B cell (primary cell): Measurements from ENCODE around the gene ANK3. TPM values are rescaled to one million over a fixed set of nuclear protein-coding genes. Genes with fewer than 3 reads are reported as not detected.

Source experiments
- ATAC-seq: fragments of 200-7000 bp; cut with Tn5 transposase; one replicate; pipeline ENCODE4 v1.10.0; 2021; ENCODE audit warnings: low read depth, mild to moderate bottlenecking, moderate number of reproducible peaks, moderate library complexity
- CTCF ChIA-PET: fragments of 350-600 bp; sonication (Branson Sonifier 250); formaldehyde crosslinking; loops from one replicate; lab custom pipeline; 2021; ENCODE audit warnings: antibody characterized with exemption, inconsistent platforms; lab: Charles Lee
- POLR2A ChIA-PET: fragments of 350-600 bp; sonication (Branson Sonifier 250); formaldehyde crosslinking; loops from one replicate; lab custom pipeline; 2021; ENCODE audit warnings: antibody characterized with exemption; lab: Charles Lee
- DNase-seq: peaks from one replicate; pipeline ENCODE4 v3.0.0; 2013
- H2AFZ ChIP-seq: 2 replicates; pipeline ENCODE4 v1.6.1; 2012; ENCODE audit warnings: mild to moderate bottlenecking, low read depth, low read length; ENCODE audit not compliant: insufficient read depth, poor library complexity, severe bottlenecking
- H3K27ac ChIP-seq, 2 donors: 1 replicate in 1 of 2; 2 replicates in 1 of 2; pipeline ENCODE4 v1.5.1; 2012 to 2013; ENCODE audit warnings: low read length in 2 of 2, mild to moderate bottlenecking in 2 of 2, moderate library complexity in 1 of 2
- H3K27me3 ChIP-seq, 4 experiments: fragments of 200-600 bp in 1 of 4; sonication (generic) in 1 of 4; replicated peaks in 1 of 4; 1 replicate in 2 of 4; 2 replicates in 2 of 4; pipeline versions ENCODE4 v1.6.1 to v1.7.0; 2013 to 2016; ENCODE audit warnings: low read length in 3 of 4, mild to moderate bottlenecking in 2 of 4, mixed read lengths in 1 of 4, moderate library complexity in 1 of 4; ENCODE audit not compliant: insufficient read depth in 4 of 4, control insufficient read depth in 3 of 4; ENCODE audit errors: control extremely low read depth in 1 of 4
- H3K36me3 ChIP-seq, 2 experiments: replicated peaks in 1 of 2; 1 replicate in 1 of 2; 2 replicates in 1 of 2; pipeline versions ENCODE4 v1.6.1 to v1.7.1; 2013; ENCODE audit warnings: low read length in 1 of 2; ENCODE audit not compliant: insufficient read depth in 2 of 2, control insufficient read depth in 1 of 2; ENCODE audit errors: control extremely low read depth in 1 of 2, extremely low read depth in 1 of 2
- H3K4me1 ChIP-seq, 2 donors: fragments of 200-600 bp in 1 of 2; sonication (generic) in 1 of 2; 1 replicate in 1 of 2; 2 replicates in 1 of 2; pipeline versions ENCODE4 v1.5.1 to v1.6.1; 2013 to 2017; ENCODE audit warnings: low read length in 2 of 2; ENCODE audit not compliant: control insufficient read depth in 2 of 2, insufficient read depth in 2 of 2
- H3K4me2 ChIP-seq: replicated peaks from 2 replicates; pipeline ENCODE3; 2012; ENCODE audit warnings: mild to moderate bottlenecking, low read depth, low read length; ENCODE audit not compliant: poor library complexity, severe bottlenecking
- H3K4me3 ChIP-seq, 5 experiments: fragments of 200-600 bp in 1 of 5; sonication (generic) in 1 of 5; 1 replicate in 3 of 5; 2 replicates in 2 of 5; pipeline versions ENCODE4 v1.5.1 to v1.7.0; 2011 to 2016; ENCODE audit warnings: low read length in 4 of 5, mild to moderate bottlenecking in 4 of 5, low read depth in 2 of 5, control low read depth in 1 of 5, moderate library complexity in 1 of 5; ENCODE audit not compliant: insufficient read depth in 1 of 5; ENCODE audit errors: control extremely low read depth in 1 of 5, extremely low read depth in 1 of 5
- H3K79me2 ChIP-seq: fragments of 200-600 bp; sonication (generic); one replicate; pipeline ENCODE4 v1.6.0; 2016; ENCODE audit warnings: low read length; ENCODE audit not compliant: control insufficient read depth, insufficient read depth
- H3K9ac ChIP-seq: fragments of 200-600 bp; sonication (generic); 2 replicates; pipeline ENCODE4 v1.6.1; 2017; ENCODE audit warnings: mild to moderate bottlenecking, low read length, moderate library complexity
- H3K9me3 ChIP-seq, 3 donors: one replicate each; pipeline versions ENCODE4 v1.6.1 to v1.7.1; 2013; ENCODE audit warnings: low read length in 2 of 3; ENCODE audit not compliant: control insufficient read depth in 2 of 3, insufficient read depth in 1 of 3; ENCODE audit errors: control extremely low read depth in 1 of 3
- H4K20me1 ChIP-seq: 2 replicates; pipeline ENCODE4 v1.6.0; 2012; ENCODE audit warnings: mild to moderate bottlenecking, low read length; ENCODE audit not compliant: insufficient read depth, control insufficient read depth, poor library complexity, severe bottlenecking
- H3K27ac Mint-ChIP-seq: one replicate; pipeline ENCODE4 v1.8.0; 2021; ENCODE audit warnings: mixed read lengths
- H3K27me3 Mint-ChIP-seq: one replicate; pipeline ENCODE4 v1.8.0; 2021; ENCODE audit warnings: mixed read lengths
- H3K4me1 Mint-ChIP-seq: one replicate; pipeline ENCODE4 v1.8.0; 2021; ENCODE audit warnings: mixed read lengths
- H3K4me3 Mint-ChIP-seq: one replicate; pipeline ENCODE4 v1.8.0; 2021; ENCODE audit warnings: mixed read lengths
- H3K9me3 Mint-ChIP-seq: one replicate; pipeline ENCODE4 v1.8.0; 2022; ENCODE audit warnings: mixed read lengths; ENCODE audit not compliant: insufficient read depth
- CTCF ChIP-seq: fragments of 200-600 bp; IDR thresholded peaks from one replicate; pipeline ENCODE4 v1.8.0; 2022; ENCODE audit warnings: antibody characterized with exemption, mild to moderate bottlenecking
- EZH2 ChIP-seq: IDR thresholded peaks from 2 replicates; pipeline ENCODE4 v1.6.1; 2012; ENCODE audit warnings: borderline replicate concordance, low read depth, mild to moderate bottlenecking, moderate library complexity, low read length; ENCODE audit not compliant: insufficient read depth, poor library complexity, severe bottlenecking
- intact Hi-C: fragments of 100-400 bp; cut with micrococcal nuclease; formaldehyde crosslinking; loops from one replicate; pipeline ENCODE4 v1.10.0; 2022
- polyA plus RNA-seq: library from polyadenylated mRNA; depleted of rRNA; stranded (reverse); fragments of >200 nt; gene quantifications from 2 replicates; pipeline ENCODE4 v1.2.3, GENCODE V29; 2012
- total RNA-seq, 2 donors: library from RNA; stranded (reverse); fragments of 120-200 nt in 1 of 2; gene quantifications; 1 replicate in 1 of 2; 2 replicates in 1 of 2; pipeline versions ENCODE4 v1.2.3 to v1.2.4, GENCODE V29; 2013 to 2022

The ANK3 gene
- total and polyA plus RNA-seq, 2 donors (not counting 1 experiment from before 2014, with no cell fraction given): 4.9 to 21.6 TPM

- Histone ChIP-seq H3K4me1 (peaks cover 7 to 8% of the 10 kb centered on the region in 2 donors), H3K9ac (no peak overlapping the region), H2AFZ (peak overlapping the region; percentile 57), H3K9me3 (peaks cover 0 to 2% (median 0%) of the 10 kb centered on the region in 3 donors), H3K27me3 (no peaks in the 10 kb centered on the region), H3K79me2 (no peaks in the 10 kb centered on the region), H3K4me2 (peak overlapping the region; percentile 62), H3K27ac (peak overlapping the region in 1 of 2 donors; percentile 60), H3K36me3 (no peaks in the 10 kb centered on the region), H3K4me3 (no peak overlapping the region), H4K20me1 (no peaks in the 10 kb centered on the region)
- TF ChIP-seq CTCF (no peak), EZH2 (no peak)
- H3K9me3 Mint-ChIP-seq: no peaks in the 10 kb centered on the region
- ATAC-seq: no peak
- intact Hi-C loops: no loop called here
- H3K4me3 Mint-ChIP-seq: peak overlapping the region; percentile 2
- H3K27me3 Mint-ChIP-seq: no peaks in the 10 kb centered on the region
- DNase-seq: no peak
- ChIA-PET CTCF (interaction anchor here (0.6 kb wide), 1 partner anchor 1680 kb away, joined by 3 read pairs; no protein-coding TSS in a partner anchor), POLR2A (interaction anchor here (0.7 kb wide), 1 partner anchor 1940 kb away, joined by 7 read pairs; no protein-coding TSS in a partner anchor)
- no peak overlapping the region for H3K27ac Mint-ChIP-seq
- peaks cover 9% of the 10 kb centered on the region for H3K4me1 Mint-ChIP-seq
These were observed 398.6 kb downstream of the ANK3 start for GRCh38 chr10:59991117-59991516.

GRCh38 chr10:59985639-59986038, 404.0 kb downstream of the ANK3 start:
- no peak overlapping the region for H3K27ac ChIP-seq
- no peaks in the 10 kb centered on the region for H4K20me1 ChIP-seq
- no peaks in the 10 kb centered on the region for H3K79me2 ChIP-seq
- ATAC-seq: no peak
- no peak overlapping the region for H3K4me3 ChIP-seq
- no peak for DNase-seq
- no peaks in the 10 kb centered on the region for H3K36me3 ChIP-seq
- no peaks in the 10 kb centered on the region for H3K27me3 ChIP-seq
- H3K9me3 ChIP-seq: peaks cover 0 to 2% (median 0%) of the 10 kb centered on the region in 3 donors
- Mint-ChIP-seq H3K27me3 (no peaks in the 10 kb centered on the region), H3K4me3 (no peak overlapping the region), H3K4me1 (no peaks in the 10 kb centered on the region), H3K9me3 (no peaks in the 10 kb centered on the region), H3K27ac (no peak overlapping the region)
- no peaks in the 10 kb centered on the region for H3K4me1 ChIP-seq
- no peak overlapping the region for H2AFZ ChIP-seq
- CTCF ChIA-PET: no interaction called here
- POLR2A ChIA-PET: no interaction called here
- no peak overlapping the region for H3K4me2 ChIP-seq
- intact Hi-C loops: no loop called here
- H3K9ac ChIP-seq: no peak overlapping the region
- TF ChIP-seq CTCF (no peak), EZH2 (no peak)
